Coronary artery (tissue), 2 donors: Measurements from ENCODE around the gene GAL3ST2.
"Not testable (repeated sequence)": the region's sequence is repeated elsewhere in the genome, so short reads cannot be mapped to it uniquely, and the experiment has no call there.

Experiments used
- DNase-seq: peaks from one replicate; pipeline ENCODE4 v3.0.0-alpha.2; 2017; ENCODE audit warnings: low spot score
- H3K27ac ChIP-seq, 2 donors: fragments of 200-600 bp; sonication (generic); one replicate each; pipeline ENCODE4 v1.5.1; 2016 to 2019
- H3K4me3 ChIP-seq: fragments of 200-600 bp; sonication (generic); 2 replicates; pipeline ENCODE4 v1.5.1; 2016; ENCODE audit warnings: mild to moderate bottlenecking, moderate library complexity
- CTCF ChIP-seq: fragments of 200-600 bp; sonication (generic); IDR thresholded peaks from one replicate; pipeline ENCODE4 v1.5.1; 2019; ENCODE audit warnings: antibody characterized with exemption

GAL3ST2 gene

GRCh38 chr2:241798631-241799521 is 22.3 kb downstream of the GAL3ST2 start:
- DNase-seq = peak; percentile 69
- Histone ChIP-seq H3K4me3 (no peak overlapping the region), H3K27ac (no peak overlapping the region)
- TF ChIP-seq CTCF = no peak

DNA sequence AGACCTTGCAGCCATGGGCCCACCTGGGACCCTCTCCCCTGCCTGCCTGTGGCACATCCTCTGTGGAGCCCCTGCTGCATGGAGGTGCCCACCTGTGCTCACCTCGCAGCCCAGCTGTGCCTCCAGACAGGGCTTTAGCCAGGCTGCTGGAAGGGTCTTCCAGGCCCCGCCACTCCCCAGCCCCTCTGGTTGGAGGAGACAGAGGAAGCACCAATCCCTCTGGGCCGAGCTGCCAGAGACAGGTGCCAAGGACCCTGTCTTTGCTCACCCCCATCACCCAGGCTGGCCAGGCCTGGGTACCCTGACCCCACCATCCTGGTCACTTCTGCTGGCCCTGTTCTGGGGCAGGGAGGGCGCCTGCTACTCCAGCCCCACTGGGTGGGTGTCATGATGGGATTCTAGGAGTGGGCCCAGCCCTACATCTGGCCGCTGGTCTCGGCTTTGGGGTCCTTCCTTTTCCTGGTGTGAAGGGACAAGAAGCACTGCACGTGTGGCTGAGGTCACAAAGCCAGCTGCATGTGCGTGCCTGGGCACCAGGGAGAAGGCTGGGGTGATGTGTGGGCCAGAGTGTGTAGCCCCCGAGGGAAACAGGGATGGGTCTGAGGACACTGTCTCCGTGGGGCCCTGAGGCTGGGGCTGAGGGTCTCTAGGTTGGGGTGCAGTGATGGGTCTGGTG is 23.0 kb downstream of the GAL3ST2 start:
- no peak for DNase-seq
- Histone ChIP-seq H3K4me3 (no peak overlapping the region), H3K27ac (no peak overlapping the region)
- no peak for TF ChIP-seq CTCF

DNA sequence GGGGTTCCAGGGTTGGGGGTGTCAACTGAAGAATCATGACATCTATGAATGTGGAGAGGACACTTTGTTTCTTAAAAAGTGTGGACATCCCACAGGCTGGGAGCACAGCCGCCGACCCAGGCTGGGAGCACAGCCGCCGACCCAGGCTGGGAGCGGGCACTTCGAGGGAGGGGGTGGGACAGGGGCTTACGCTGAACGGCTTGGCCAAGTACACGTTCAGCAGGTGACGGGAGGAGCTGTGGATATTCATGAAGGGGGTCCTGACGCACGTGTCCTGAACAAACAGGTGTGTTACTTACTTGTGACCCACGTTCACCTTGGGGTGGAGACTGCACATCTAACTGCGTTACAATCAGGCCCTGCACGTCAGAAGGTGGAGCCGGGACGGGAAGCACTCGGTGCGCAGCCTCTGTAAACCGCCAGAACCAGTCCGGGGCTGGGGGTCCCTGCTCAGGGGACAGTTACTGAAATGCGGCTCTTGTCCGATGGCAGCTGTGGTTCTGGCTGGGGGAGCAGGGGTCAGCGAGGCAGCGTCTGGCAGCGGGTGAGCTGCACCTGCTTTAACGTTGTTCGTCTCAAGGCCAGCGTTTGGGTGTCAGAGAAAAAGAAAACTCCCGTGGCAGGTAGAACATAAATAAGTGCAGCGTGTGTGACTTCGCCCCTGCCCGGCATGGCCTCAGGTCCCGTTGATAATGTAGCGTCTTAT is 23.7 kb downstream of the GAL3ST2 start:
- not testable (repeated sequence) for H3K4me3 ChIP-seq, H3K27ac ChIP-seq, DNase-seq

GRCh38 chr2:241801611-241802420 is 25.2 kb downstream of the GAL3ST2 start:
- H3K27ac ChIP-seq = no peak overlapping the region
- H3K4me3 ChIP-seq = no peak overlapping the region
- DNase-seq = no peak

DNA sequence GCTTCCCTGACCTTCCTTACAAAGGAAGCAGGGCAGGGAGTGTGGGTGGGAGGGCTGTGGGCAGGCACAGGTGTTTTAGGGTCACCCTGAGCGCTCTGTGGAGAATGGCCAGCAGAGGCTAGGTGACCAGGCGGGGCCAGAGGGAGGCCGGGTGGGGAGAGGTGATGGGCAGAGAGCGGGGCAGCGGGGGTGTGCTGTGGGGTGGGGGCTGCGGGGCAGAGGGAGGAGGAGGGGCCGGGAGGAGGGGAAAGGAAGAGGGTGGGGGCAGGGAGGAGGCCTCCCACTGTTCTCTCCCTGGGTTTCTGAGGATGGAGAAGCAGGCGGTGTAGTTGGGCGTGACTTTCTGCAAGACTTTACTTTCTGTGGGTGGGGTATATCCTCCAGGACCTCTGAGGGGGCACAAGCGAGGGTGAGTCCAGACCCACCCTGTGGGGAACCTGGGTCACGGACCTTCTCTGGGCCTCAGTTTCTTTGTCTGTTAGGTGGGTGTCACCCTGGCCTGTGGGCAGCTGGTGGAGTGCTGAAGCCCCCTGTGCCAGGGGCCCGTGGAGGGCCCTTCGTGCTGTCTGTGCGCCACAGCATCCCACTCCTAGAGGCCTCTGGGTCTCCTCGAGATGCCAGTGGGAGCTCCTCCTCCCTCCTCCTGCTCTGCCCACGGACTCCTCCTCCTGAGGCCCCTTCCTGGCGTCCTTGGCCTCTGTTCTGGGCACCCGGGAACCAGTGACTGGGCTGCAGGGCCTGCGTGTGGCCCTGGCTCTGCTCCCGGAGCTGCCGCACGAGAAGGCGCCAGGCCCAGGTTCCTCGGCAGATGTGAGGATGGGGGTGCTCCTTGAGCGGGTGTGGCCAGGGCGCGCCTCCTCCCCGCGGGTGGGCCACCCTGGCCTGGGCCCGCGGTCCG is 26.0 kb downstream of the GAL3ST2 start:
- peak overlapping the region; percentile 77 for H3K4me3 ChIP-seq
- no peak overlapping the region for H3K27ac ChIP-seq
- no peak for TF ChIP-seq CTCF
- DNase-seq = peak; percentile 69

More at GRCh38 chr2:241801611-241802420, 25.2 kb downstream of the GAL3ST2 start:
- TF ChIP-seq CTCF = no peak

GRCh38 chr2:241803387-241804325 is 27.0 kb downstream of the GAL3ST2 start:
- no peak overlapping the region for H3K27ac ChIP-seq
- TF ChIP-seq CTCF = no peak
- peak overlapping the region; percentile 77 for H3K4me3 ChIP-seq
- peak; percentile 76 for DNase-seq
